HG02840 (cell line): ENCODE data around the gene POLR2F.
"Not testable (repeated sequence)": the region's sequence is repeated elsewhere in the genome, so short reads cannot be mapped to it uniquely, and the experiment has no call there.

Experiments
- ATAC-seq: cut with Tn5 transposase; IDR thresholded peaks from one replicate; pipeline ENCODE4 v1.9.1; 2021; ENCODE audit warnings: mild to moderate bottlenecking, moderate library complexity, moderate number of reproducible peaks; ENCODE audit not compliant: unreplicated experiment, low FRiP score

POLR2F gene

GRCh38 chr22:37924386-37925065 lies 29.0 kb upstream of the POLR2F start:
- ATAC-seq = no peak

- no peak for ATAC-seq
Observed at GRCh38 chr22:37925330-37925729, 28.2 kb upstream of the POLR2F start.

- ATAC-seq = no peak
Observed at GRCh38 chr22:37925767-37926166, 27.7 kb upstream of the POLR2F start.

- no peak for ATAC-seq
Observed at GRCh38 chr22:37926358-37926757, 27.1 kb upstream of the POLR2F start.

- no peak for ATAC-seq
Observed at GRCh38 chr22:37926771-37927636, 26.5 kb upstream of the POLR2F start.

- ATAC-seq = no peak
Observed at GRCh38 chr22:37927637-37927936, 25.9 kb upstream of the POLR2F start.

- no peak for ATAC-seq
Observed at GRCh38 chr22:37929390-37929789, 24.1 kb upstream of the POLR2F start.

GRCh38 chr22:37930270-37930951 lies 23.1 kb upstream of the POLR2F start:
- no peak for ATAC-seq

GRCh38 chr22:37930952-37931440 lies 22.5 kb upstream of the POLR2F start:
- ATAC-seq = no peak

- ATAC-seq = no peak
Observed at GRCh38 chr22:37931893-37932389, 21.6 kb upstream of the POLR2F start.

GRCh38 chr22:37932401-37932800 lies 21.1 kb upstream of the POLR2F start:
- ATAC-seq = no peak

GRCh38 chr22:37932821-37933578 lies 20.5 kb upstream of the POLR2F start:
- ATAC-seq = no peak

- no peak for ATAC-seq
Observed at GRCh38 chr22:37933711-37934376, 19.7 kb upstream of the POLR2F start.

GRCh38 chr22:37940698-37941376 lies 12.7 kb upstream of the POLR2F start:
- no peak for ATAC-seq

GRCh38 chr22:37942133-37942532 lies 11.4 kb upstream of the POLR2F start:
- ATAC-seq = no peak

GRCh38 chr22:37943136-37943824 lies 10.2 kb upstream of the POLR2F start:
- ATAC-seq = no peak

GRCh38 chr22:37943825-37944198 lies 9.7 kb upstream of the POLR2F start:
- no peak for ATAC-seq

- not testable (repeated sequence) for ATAC-seq
Observed at GRCh38 chr22:37944423-37944822, 9.1 kb upstream of the POLR2F start.
